GM23248 (cell line): ENCODE data around the gene CAMP.

Experiments used
- EZH2 ChIP-seq: fragments of 200-600 bp; sonication (generic); IDR thresholded peaks from 2 replicates; pipeline ENCODE4 v1.6.1; 2018; ENCODE audit warnings: antibody characterized with exemption, mild to moderate bottlenecking; ENCODE audit not compliant: insufficient read depth, poor library complexity, severe bottlenecking
- EZH2phosphoT487 ChIP-seq: fragments of 200-600 bp; sonication (generic); IDR thresholded peaks from 2 replicates; pipeline ENCODE4 v1.6.1; 2018; ENCODE audit warnings: antibody characterized with exemption, moderate library complexity, mild to moderate bottlenecking, low read depth; ENCODE audit not compliant: insufficient read depth

DNA sequence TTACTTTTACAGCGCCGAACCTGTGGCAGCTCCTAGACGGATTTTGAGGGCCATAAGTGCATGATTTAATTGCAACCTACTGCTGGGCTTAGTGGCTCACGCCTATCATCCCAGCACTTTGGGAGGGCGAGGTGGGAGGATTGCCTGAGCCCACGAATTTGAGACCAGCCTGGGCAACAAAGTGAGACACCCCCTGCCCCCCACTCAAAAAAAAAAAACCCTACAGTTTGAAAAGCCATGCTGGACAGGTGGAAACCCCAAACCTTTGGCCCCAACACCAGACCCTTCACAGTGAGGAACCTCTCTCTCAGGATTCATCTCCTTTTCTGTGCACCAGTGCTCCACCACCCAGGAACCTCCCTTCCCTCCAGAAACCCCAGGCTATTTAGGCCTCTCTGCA is 34.0 kb upstream of the CAMP start:
- TF ChIP-seq EZH2phosphoT487, result no peak
- no peak for TF ChIP-seq EZH2
